GM19438 (cell line): ENCODE results near the gene PPP6C.

Source experiments
- ATAC-seq: cut with Tn5 transposase; IDR thresholded peaks from one replicate; pipeline ENCODE4 v1.9.1; 2021; ENCODE audit warnings: low read depth; ENCODE audit not compliant: unreplicated experiment

PPP6C gene

GRCh38 chr9:125103021-125103420 lies 86.6 kb downstream of the PPP6C start:
- no peak for ATAC-seq

- no peak for ATAC-seq
Measured at GRCh38 chr9:125100822-125101221, 88.8 kb downstream of the PPP6C start.

GRCh38 chr9:125099816-125100215 lies 89.8 kb downstream of the PPP6C start:
- ATAC-seq = no peak
